ENCODE results near the gene PIK3CB. TPM values are rescaled to one million over a fixed set of nuclear protein-coding genes. Genes with fewer than 3 reads are reported as not detected.
"Not testable (repeated sequence)": the region's sequence is repeated elsewhere in the genome, so short reads cannot be mapped to it uniquely, and the experiment has no call there.

Gene PIK3CB
- total RNA-seq, 1 experiment from 2014 or later = 59.3 TPM

- H3K4me3 Mint-ChIP-seq (ENCODE audit: low read depth, unreplicated experiment) = peak within 1 kb of the TSS; percentile 79
- no peak for TF ChIP-seq CTCF (IDR thresholded peaks at IDR 0.05; ENCODE audit: unreplicated experiment)
- no peaks in the 10 kb centered on the region for H3K27me3 Mint-ChIP-seq (ENCODE audit: unreplicated experiment)
- CTCF ChIA-PET = interaction anchor here (0.6 to 1.8 kb wide), 4 partner anchors 14 to 307 kb away, joined by 3 to 8 read pairs (median 4); partner anchors contain the start of gene CEP70
- BruUV-seq (replicated peaks) = no TSS peak
- peak; percentile 81 for DNase-seq
- H3K9me3 Mint-ChIP-seq (ENCODE audit: low read depth, unreplicated experiment) = no peaks in the 10 kb centered on the region
- intact Hi-C loops (cut with micrococcal nuclease; ENCODE audit: unreplicated experiment) = no loop called here
- peak within 1 kb of the TSS; percentile 99 for H3K27ac Mint-ChIP-seq (ENCODE audit: unreplicated experiment)
- H3K4me1 Mint-ChIP-seq (ENCODE audit: low read depth, unreplicated experiment) = peaks cover 27% of the 10 kb centered on the region
- H3K36me3 Mint-ChIP-seq (ENCODE audit: insufficient read depth, unreplicated experiment) = peaks cover 23% of the 10 kb centered on the region
These were observed 226.2 kb downstream of the PIK3CB start, which contains the start of gene FAIM for GRCh38 chr3:138608322-138609135. TSS of gene FAIM (plus strand) at chr3:138608771. CDS start at chr3:138619727, 10,956 bp downstream.

GRCh38 chr3:138604106-138604595 is 230.6 kb downstream of the PIK3CB start:
- BruUV-seq (replicated peaks) = not testable (repeated sequence)

More at GRCh38 chr3:138604106-138604595, 230.6 kb downstream of the PIK3CB start:
- intact Hi-C loops (cut with micrococcal nuclease; ENCODE audit: unreplicated experiment); DNase-seq; H3K4me3 Mint-ChIP-seq (ENCODE audit: low read depth, unreplicated experiment); H3K9me3 Mint-ChIP-seq (ENCODE audit: low read depth, unreplicated experiment); H3K27ac Mint-ChIP-seq (ENCODE audit: unreplicated experiment); CTCF ChIA-PET; H3K27me3 Mint-ChIP-seq (ENCODE audit: unreplicated experiment): not testable (repeated sequence)
- Mint-ChIP-seq H3K4me1 (ENCODE audit: low read depth, unreplicated experiment) (peaks cover 10% of the 10 kb centered on the region), H3K36me3 (ENCODE audit: insufficient read depth, unreplicated experiment) (peaks cover 15% of the 10 kb centered on the region)

Other genes with a start within 250 kb of the PIK3CB start
- gene CEP70, start 240.7 kb downstream of the PIK3CB start, total RNA-seq (2022) = 88.8 and 99.1 TPM in 2 replicates
- 29.2 and 30.4 TPM in 2 replicates for gene FAIM, start 226.2 kb downstream of the PIK3CB start, total RNA-seq (2022)
- gene FOXL2, start 112.2 kb upstream of the PIK3CB start, total RNA-seq (2022) = 0.42 and 0.86 TPM in 2 replicates
- 0.35 and 0.51 TPM in 2 replicates for gene FOXL2NB, start 112.3 kb upstream of the PIK3CB start, total RNA-seq (2022)
- not detected in 2 replicates for gene PRR23A, start 171.3 kb upstream of the PIK3CB start, total RNA-seq (2022)
- not detected in 2 replicates for gene PRR23B, start 186.0 kb upstream of the PIK3CB start, total RNA-seq (2022)
- gene PRR23C, start 210.0 kb upstream of the PIK3CB start, total RNA-seq (2022) = not detected in 2 replicates

All from Calu3 (cell line).